HepG2 (cell line): Measurements from ENCODE around the gene SFTA2. TPM values are rescaled to one million over a fixed set of nuclear protein-coding genes. Genes with fewer than 3 reads are reported as not detected.
A peak's percentile ranks its signal among the peaks of the same experiment; 100 is the strongest.

Experiments used
- ATAC-seq: fragments of 200-7000 bp; cut with Tn5 transposase; 3 replicates; pipeline ENCODE4 v1.9.1; 2020; ENCODE audit warnings: mild to moderate bottlenecking, moderate library complexity
- BruUV-seq: library from RNA; stranded (reverse); fragments of 400-500 nt; replicated peaks from 2 replicates; lab custom pipeline; 2021; lab: Mats Ljungman, UMichigan
- CTCF ChIA-PET: fragments of 300-600 bp; formaldehyde crosslinking; extraction: SDS; loops from one replicate; lab custom pipeline; 2021; ENCODE audit warnings: low total read pairs, inconsistent platforms, low intra/inter-chr PET ratio; lab: Yijun Ruan, JAX
- POLR2A ChIA-PET: fragments of 350-600 bp; sonication (Branson Sonifier 250); formaldehyde crosslinking; loops from one replicate; lab custom pipeline; 2020; ENCODE audit warnings: antibody characterized with exemption, inconsistent platforms; lab: Yijun Ruan, JAX
- DNase-seq: peaks from one replicate; pipeline ENCODE4 v3.0.0-alpha.2; 2015; ENCODE audit warnings: low spot score
- FAIRE-seq: peaks from 3 replicates; lab custom pipeline; 2011; peaks lifted over from hg19 to GRCh38; lab: Jason Lieb, UNC
- H2AFZ ChIP-seq: one replicate; pipeline ENCODE4 v1.6.1; 2011; ENCODE audit warnings: low read length, inconsistent platforms
- H3K27ac ChIP-seq: fragments of 300-600 bp; 3 replicates; pipeline ENCODE4 v1.8.0; 2011; ENCODE audit warnings: mixed run types, mild to moderate bottlenecking, mixed read lengths, low read length, inconsistent platforms; ENCODE audit not compliant: insufficient read depth; ENCODE audit errors: extremely low read length
- H3K27me3 ChIP-seq, 2 experiments: fragments of 200-600 bp in 1 of 2; 2 replicates in 1 of 2; 3 replicates in 1 of 2; pipeline versions ENCODE4 v1.6.0 to v1.8.0; 2011; ENCODE audit warnings: low read length in 2 of 2, mild to moderate bottlenecking in 2 of 2, moderate library complexity in 2 of 2, inconsistent platforms in 1 of 2; ENCODE audit not compliant: insufficient read depth in 2 of 2, control insufficient read depth in 1 of 2
- H3K36me3 ChIP-seq, 2 experiments: fragments of 200-600 bp in 1 of 2; replicated peaks in 1 of 2; 2 replicates in 1 of 2; 3 replicates in 1 of 2; pipeline versions ENCODE4 v1.5.1 to v1.8.0; 2011; ENCODE audit warnings: low read length in 2 of 2, inconsistent platforms in 1 of 2; ENCODE audit not compliant: insufficient read depth in 2 of 2, control insufficient read depth in 1 of 2
- H3K4me1 ChIP-seq: 2 replicates; pipeline ENCODE4 v1.5.1; 2012; ENCODE audit warnings: low read length, inconsistent platforms; ENCODE audit not compliant: insufficient read depth
- H3K4me2 ChIP-seq: 2 replicates; pipeline ENCODE4 v1.6.0; 2011; ENCODE audit warnings: low read depth, low read length, inconsistent platforms
- H3K4me3 ChIP-seq, 3 experiments: fragments of 200-600 bp in 1 of 3; sonication (generic), shearing (Covaris generic) in 1 of 3; replicated peaks in 1 of 3; 2 replicates each; pipeline ENCODE4 v1.5.1; 2011 to 2016; ENCODE audit warnings: low read length in 3 of 3, inconsistent platforms in 2 of 3, low read depth in 2 of 3, mild to moderate bottlenecking in 2 of 3, control low read depth in 1 of 3, mixed read lengths in 1 of 3; ENCODE audit not compliant: insufficient read depth in 1 of 3
- H3K79me2 ChIP-seq: one replicate; pipeline ENCODE4 v1.6.1; 2011; ENCODE audit warnings: low read length, inconsistent platforms; ENCODE audit not compliant: insufficient read depth
- H3K9ac ChIP-seq: 2 replicates; pipeline ENCODE4 v1.6.0; 2011; ENCODE audit warnings: mild to moderate bottlenecking, low read depth, low read length, inconsistent platforms; ENCODE audit not compliant: insufficient read depth
- H3K9me3 ChIP-seq: 2 replicates; pipeline ENCODE4 v1.5.1; 2012; ENCODE audit warnings: mild to moderate bottlenecking, low read length
- H4K20me1 ChIP-seq: 2 replicates; pipeline ENCODE4 v1.6.0; 2011; ENCODE audit warnings: inconsistent platforms, mild to moderate bottlenecking, low read length, moderate library complexity; ENCODE audit not compliant: insufficient read depth
- ATM ChIP-seq: fragments of 450-650 bp; IDR thresholded peaks from 2 replicates; pipeline ENCODE4 v1.7.1; 2017; ENCODE audit warnings: mild to moderate bottlenecking, borderline replicate concordance
- HNF4G ChIP-seq, 2 experiments: sonication (generic) in 1 of 2; formaldehyde crosslinking in 1 of 2; IDR thresholded peaks; 2 replicates each; pipeline versions ENCODE4 v1.4.0 to v1.6.1; 2011 to 2020; ENCODE audit warnings: borderline replicate concordance in 2 of 2, low read depth in 2 of 2, mild to moderate bottlenecking in 2 of 2, low read length in 1 of 2, missing genetic modification reagents in 1 of 2, moderate library complexity in 1 of 2
- PRDM4 ChIP-seq: sonication (generic); formaldehyde crosslinking; IDR thresholded peaks from 2 replicates; pipeline ENCODE4 v1.9.0; 2021; ENCODE audit warnings: missing genetic modification reagents, borderline replicate concordance
- SOX5 ChIP-seq: IDR thresholded peaks from 2 replicates; pipeline ENCODE4 v1.6.1; 2016; ENCODE audit warnings: borderline replicate concordance
- XBP1 ChIP-seq: sonication (generic); formaldehyde crosslinking; IDR thresholded peaks from 2 replicates; pipeline ENCODE4 v1.5.0; 2020; ENCODE audit warnings: missing genetic modification reagents
- ZNF703 ChIP-seq: sonication (generic); formaldehyde crosslinking; IDR thresholded peaks from 2 replicates; pipeline ENCODE4 v1.5.1; 2020; ENCODE audit warnings: missing genetic modification reagents, mild to moderate bottlenecking, moderate library complexity, borderline replicate concordance
- WGBS: methylation state at CpG from one replicate; pipeline ENCODE4 v1.1.6; 2017; ENCODE audit warnings: low lambda C conversion rate; 5-methylcytosine and 5-hydroxymethylcytosine counted together
- in situ Hi-C: cut with HindIII; loops from 2 replicates; pipeline ENCODE4 v1.10.0; 2017; ENCODE audit warnings: low pct_unique_long_range_greater_than_20kb; ENCODE audit not compliant: extremely low pct_ligation_motif_present
- intact Hi-C: fragments of 100-400 bp; cut with micrococcal nuclease; formaldehyde crosslinking; loops from one replicate; pipeline ENCODE4 v1.10.0; 2022; ENCODE audit not compliant: unreplicated experiment
- polyA plus RNA-seq, 8 experiments: library from polyadenylated mRNA; depleted of rRNA in 3 of 8; stranded (reverse) in 7 of 8; unstranded in 1 of 8; fragments of >200 nt; fragmentation: Illumina TruSeq in 4 of 8; extraction: Trizol in 4 of 8; gene quantifications; 2 replicates each; pipeline versions ENCODE4 v1.2.1 to v1.2.3, GENCODE V29; 2011 to 2016; ENCODE audit warnings: low read depth in 4 of 8, missing spikeins in 1 of 8, mixed read lengths in 1 of 8; ENCODE audit not compliant: insufficient read depth in 1 of 8
- total RNA-seq, 5 experiments: library from RNA; depleted of rRNA; stranded (reverse); fragments of >200 nt; fragmentation: Illumina TruSeq; extraction: Trizol; gene quantifications; 2 replicates each; pipeline ENCODE4 v1.2.3, GENCODE V29; 2016; ENCODE audit warnings: low read depth in 1 of 5

Gene SFTA2
- total and polyA plus RNA-seq, 2 of the 13 experiments (the other 11 are each of a cell fraction or from before 2014, with no cell fraction given) = not detected

- no peaks in the 10 kb centered on the region for H3K9me3 ChIP-seq
- 90% methylated on average over 23 of the region's 23 CpGs for WGBS
- no peak overlapping the region for H3K4me3 ChIP-seq
- BruUV-seq = no TSS peak
- peaks cover 22 to 46% of the 10 kb centered on the region in 2 experiments; a peak in 4 of 5 replicates for H3K36me3 ChIP-seq
- no peaks in the 10 kb centered on the region for H3K27me3 ChIP-seq
- FAIRE-seq = no peak
- no peaks in the 10 kb centered on the region for H4K20me1 ChIP-seq
- H3K4me1 ChIP-seq = no peaks in the 10 kb centered on the region
- in situ Hi-C loops (no loop called here), intact Hi-C loops (no loop called here)
- H2AFZ ChIP-seq = no peak overlapping the region
- ATAC-seq = no peak
- ChIA-PET POLR2A (interaction anchor here (1.5 kb wide), 1 partner anchor 16 kb away, joined by 3 read pairs; no protein-coding TSS in a partner anchor), CTCF (no interaction called here)
- H3K27ac ChIP-seq = no peak overlapping the region
- DNase-seq = no peak
- H3K4me2 ChIP-seq = no peak overlapping the region
- no peak overlapping the region for H3K9ac ChIP-seq
- TF ChIP-seq XBP1 (CRISPR knock-in tag) (no peak), SOX5 (CRISPR knock-in tag) (no peak), ZNF703 (CRISPR knock-in tag) (no peak), PRDM4 (CRISPR knock-in tag) (no peak)
- no peaks in the 10 kb centered on the region for H3K79me2 ChIP-seq
These were observed 33.1 kb downstream of the SFTA2 start for GRCh38 chr6:30898750-30899360.

GRCh38 chr6:30897882-30898281 is 34.1 kb downstream of the SFTA2 start:
- BruUV-seq = no TSS peak
- POLR2A ChIA-PET = no interaction called here

More at GRCh38 chr6:30897882-30898281, 34.1 kb downstream of the SFTA2 start:
- CTCF ChIA-PET = no interaction called here
- intact Hi-C loops = no loop called here
- Histone ChIP-seq H3K36me3 (peaks cover 29 to 53% of the 10 kb centered on the region in 2 experiments; a peak in 4 of 5 replicates), H3K4me1 (no peaks in the 10 kb centered on the region), H2AFZ (no peak overlapping the region), H3K4me2 (no peak overlapping the region), H3K9me3 (no peaks in the 10 kb centered on the region), H4K20me1 (no peaks in the 10 kb centered on the region), H3K9ac (no peak overlapping the region), H3K27me3 (no peaks in the 10 kb centered on the region), H3K27ac (no peak overlapping the region), H3K79me2 (no peaks in the 10 kb centered on the region), H3K4me3 (no peak overlapping the region)
- WGBS = 93% methylated on average over 11 of the region's 16 CpGs
- TF ChIP-seq HNF4G (IDR thresholded peaks at IDR 0.05; ENCODE audit: borderline replicate concordance, low read depth, low read length) (0 out of 2 replicates have a peak, but pooled peaks have one; percentile 6), HNF4G (CRISPR knock-in tag; IDR thresholded peaks at IDR 0.05; ENCODE audit: borderline replicate concordance, low read depth) (no peak), ATM (no peak)
- no peak for DNase-seq
- ATAC-seq = no peak
- FAIRE-seq = no peak
- in situ Hi-C loops = no loop called here
